Cardiac septum (tissue), 1 donor: Measurements from ENCODE around the gene OVAAL. TPM values are rescaled to one million over a fixed set of nuclear protein-coding genes. Genes with fewer than 3 reads are reported as not detected.

Source experiments
- total RNA-seq: library from RNA; stranded (reverse); fragmentation: NEBNext Ultra II Directional; extraction: Animal tissue kit (Norgen Biotek cat#: 25700); gene quantifications from one replicate; pipeline ENCODE4 v1.2.1, GENCODE V29; 2021
- donor health status: DM: no; HTN: no; CAD: no.

OVAAL gene
- total RNA-seq, 1 donor from 2014 or later, result 6.3 TPM

Other genes with a start within 250 kb of the OVAAL start
- gene ACBD6, start 56.4 kb upstream of the OVAAL start, total RNA-seq, result 19.0 TPM
- gene XPR1, start 73.1 kb downstream of the OVAAL start, total RNA-seq, result 147 TPM